ENCODE results near the gene DNAL1.

The DNAL1 gene

GRCh38 chr14:73738518-73739173, 93.9 kb downstream of the DNAL1 start (continued):
- TF ChIP-seq, protein P1, sequence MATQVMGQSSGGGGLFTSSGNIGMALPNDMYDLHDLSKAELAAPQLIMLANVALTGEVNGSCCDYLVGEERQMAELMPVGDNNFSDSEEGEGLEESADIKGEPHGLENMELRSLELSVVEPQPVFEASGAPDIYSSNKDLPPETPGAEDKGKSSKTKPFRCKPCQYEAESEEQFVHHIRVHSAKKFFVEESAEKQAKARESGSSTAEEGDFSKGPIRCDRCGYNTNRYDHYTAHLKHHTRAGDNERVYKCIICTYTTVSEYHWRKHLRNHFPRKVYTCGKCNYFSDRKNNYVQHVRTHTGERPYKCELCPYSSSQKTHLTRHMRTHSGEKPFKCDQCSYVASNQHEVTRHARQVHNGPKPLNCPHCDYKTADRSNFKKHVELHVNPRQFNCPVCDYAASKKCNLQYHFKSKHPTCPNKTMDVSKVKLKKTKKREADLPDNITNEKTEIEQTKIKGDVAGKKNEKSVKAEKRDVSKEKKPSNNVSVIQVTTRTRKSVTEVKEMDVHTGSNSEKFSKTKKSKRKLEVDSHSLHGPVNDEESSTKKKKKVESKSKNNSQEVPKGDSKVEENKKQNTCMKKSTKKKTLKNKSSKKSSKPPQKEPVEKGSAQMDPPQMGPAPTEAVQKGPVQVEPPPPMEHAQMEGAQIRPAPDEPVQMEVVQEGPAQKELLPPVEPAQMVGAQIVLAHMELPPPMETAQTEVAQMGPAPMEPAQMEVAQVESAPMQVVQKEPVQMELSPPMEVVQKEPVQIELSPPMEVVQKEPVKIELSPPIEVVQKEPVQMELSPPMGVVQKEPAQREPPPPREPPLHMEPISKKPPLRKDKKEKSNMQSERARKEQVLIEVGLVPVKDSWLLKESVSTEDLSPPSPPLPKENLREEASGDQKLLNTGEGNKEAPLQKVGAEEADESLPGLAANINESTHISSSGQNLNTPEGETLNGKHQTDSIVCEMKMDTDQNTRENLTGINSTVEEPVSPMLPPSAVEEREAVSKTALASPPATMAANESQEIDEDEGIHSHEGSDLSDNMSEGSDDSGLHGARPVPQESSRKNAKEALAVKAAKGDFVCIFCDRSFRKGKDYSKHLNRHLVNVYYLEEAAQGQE (tag by site-specific recombination; IDR thresholded peaks at IDR 0.05), result no peak
- no peak for TF ChIP-seq ZNF350 (tag by site-specific recombination; IDR thresholded peaks at IDR 0.05)
- TF ChIP-seq ZNF48 (tag by site-specific recombination; IDR thresholded peaks at IDR 0.05), result no peak
- TF ChIP-seq ZNF26 (tag by site-specific recombination; IDR thresholded peaks at IDR 0.05), result no peak
- TF ChIP-seq HOXD13 (CRISPR knock-in tag; IDR thresholded peaks at IDR 0.05; ENCODE audit: borderline replicate concordance), result no peak
- TF ChIP-seq ZBTB49 (tag by site-specific recombination; IDR thresholded peaks at IDR 0.05; ENCODE audit: low read depth), result no peak

- CTCF ChIA-PET, result interaction anchor here (4.5 kb wide), 1 partner anchor 10 kb away, joined by 27 read pairs; no protein-coding TSS in a partner anchor
- Histone ChIP-seq H3K4me1 (ENCODE audit: control insufficient read depth, insufficient read depth, low read length) (peaks cover 8% of the 10 kb centered on the region), H3K27ac (ENCODE audit: extremely low read depth, low read depth, low read length) (no peak overlapping the region), H3K36me3 (ENCODE audit: control insufficient read depth in 2 of 2, insufficient read depth in 1 of 2, low read length in 2 of 2) (peaks cover 21 to 51% of the 10 kb centered on the region in 2 experiments; a peak in 2 of 3 replicates), H3K4me3 (ENCODE audit: low read depth, low read length) (no peak overlapping the region), H3K9me3 (ENCODE audit: control insufficient read depth, insufficient read depth, low read depth, low read length) (no peaks in the 10 kb centered on the region)
- TF ChIP-seq KLF17 (tag by site-specific recombination; IDR thresholded peaks at IDR 0.05), result no peak
- no peak for TF ChIP-seq MEIS1 (CRISPR knock-in tag; IDR thresholded peaks at IDR 0.05; ENCODE audit: borderline replicate concordance)
- no peak for TF ChIP-seq ZNF621 (tag by site-specific recombination; IDR thresholded peaks at IDR 0.05)
- TF ChIP-seq ZNF791 (tag by site-specific recombination; IDR thresholded peaks at IDR 0.05), result no peak
- no peak for TF ChIP-seq GLI4 (tag by site-specific recombination; IDR thresholded peaks at IDR 0.05)
- TF ChIP-seq ZNF214 (tag by site-specific recombination; IDR thresholded peaks at IDR 0.05; ENCODE audit: borderline replicate concordance), result no peak
- TF ChIP-seq PRDM4 (tag by site-specific recombination; IDR thresholded peaks at IDR 0.05), result no peak
- no peak for TF ChIP-seq ZNF48 (tag by site-specific recombination; IDR thresholded peaks at IDR 0.05)
- TF ChIP-seq GLIS1 (tag by site-specific recombination; IDR thresholded peaks at IDR 0.05), result no peak
- POLR2A ChIA-PET, result no interaction called here
Observed at GRCh38 chr14:73739174-73739898, 94.5 kb downstream of the DNAL1 start.

Measured in HEK293 (cell line).